GF-D8 (cell line): Measurements from ENCODE around the gene ATAD5.
"Not testable (repeated sequence)": the region's sequence is repeated elsewhere in the genome, so short reads cannot be mapped to it uniquely, and the experiment has no call there.

Experiments
- DNase-seq: peaks from one replicate; lab custom pipeline; 2025; lab: John Stamatoyannopoulos, UW

ATAD5 gene, protein sequence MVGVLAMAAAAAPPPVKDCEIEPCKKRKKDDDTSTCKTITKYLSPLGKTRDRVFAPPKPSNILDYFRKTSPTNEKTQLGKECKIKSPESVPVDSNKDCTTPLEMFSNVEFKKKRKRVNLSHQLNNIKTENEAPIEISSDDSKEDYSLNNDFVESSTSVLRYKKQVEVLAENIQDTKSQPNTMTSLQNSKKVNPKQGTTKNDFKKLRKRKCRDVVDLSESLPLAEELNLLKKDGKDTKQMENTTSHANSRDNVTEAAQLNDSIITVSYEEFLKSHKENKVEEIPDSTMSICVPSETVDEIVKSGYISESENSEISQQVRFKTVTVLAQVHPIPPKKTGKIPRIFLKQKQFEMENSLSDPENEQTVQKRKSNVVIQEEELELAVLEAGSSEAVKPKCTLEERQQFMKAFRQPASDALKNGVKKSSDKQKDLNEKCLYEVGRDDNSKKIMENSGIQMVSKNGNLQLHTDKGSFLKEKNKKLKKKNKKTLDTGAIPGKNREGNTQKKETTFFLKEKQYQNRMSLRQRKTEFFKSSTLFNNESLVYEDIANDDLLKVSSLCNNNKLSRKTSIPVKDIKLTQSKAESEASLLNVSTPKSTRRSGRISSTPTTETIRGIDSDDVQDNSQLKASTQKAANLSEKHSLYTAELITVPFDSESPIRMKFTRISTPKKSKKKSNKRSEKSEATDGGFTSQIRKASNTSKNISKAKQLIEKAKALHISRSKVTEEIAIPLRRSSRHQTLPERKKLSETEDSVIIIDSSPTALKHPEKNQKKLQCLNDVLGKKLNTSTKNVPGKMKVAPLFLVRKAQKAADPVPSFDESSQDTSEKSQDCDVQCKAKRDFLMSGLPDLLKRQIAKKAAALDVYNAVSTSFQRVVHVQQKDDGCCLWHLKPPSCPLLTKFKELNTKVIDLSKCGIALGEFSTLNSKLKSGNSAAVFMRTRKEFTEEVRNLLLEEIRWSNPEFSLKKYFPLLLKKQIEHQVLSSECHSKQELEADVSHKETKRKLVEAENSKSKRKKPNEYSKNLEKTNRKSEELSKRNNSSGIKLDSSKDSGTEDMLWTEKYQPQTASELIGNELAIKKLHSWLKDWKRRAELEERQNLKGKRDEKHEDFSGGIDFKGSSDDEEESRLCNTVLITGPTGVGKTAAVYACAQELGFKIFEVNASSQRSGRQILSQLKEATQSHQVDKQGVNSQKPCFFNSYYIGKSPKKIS (N-terminal part only)

GRCh38 chr17:30831663-30832437 lies at the start of gene ATAD5:
TSS of gene ATAD5 (plus strand) at chr17:30831966. CDS start at chr17:30832348, 382 bp downstream.
- DNase-seq = peak; percentile 21

DNA sequence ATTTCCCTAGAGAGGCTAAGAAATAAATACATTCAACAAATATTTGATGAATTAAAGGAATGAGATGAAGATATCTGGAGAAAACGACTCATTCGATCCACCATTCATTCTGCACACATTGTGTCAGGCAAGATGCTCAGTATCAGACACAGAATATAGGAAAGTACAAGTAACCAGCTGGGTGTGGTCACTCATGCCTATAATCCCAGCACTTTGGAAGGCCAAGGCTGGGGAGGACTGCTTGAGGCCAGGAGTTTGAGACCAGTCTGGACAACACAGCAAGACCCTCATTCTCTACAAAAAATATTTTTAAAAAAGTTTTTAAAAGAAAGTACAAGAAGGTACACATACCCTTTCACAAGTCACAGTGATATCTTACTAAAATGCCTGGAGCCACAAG lies 49.6 kb upstream of the ATAD5 start:
- no peak for DNase-seq

DNA sequence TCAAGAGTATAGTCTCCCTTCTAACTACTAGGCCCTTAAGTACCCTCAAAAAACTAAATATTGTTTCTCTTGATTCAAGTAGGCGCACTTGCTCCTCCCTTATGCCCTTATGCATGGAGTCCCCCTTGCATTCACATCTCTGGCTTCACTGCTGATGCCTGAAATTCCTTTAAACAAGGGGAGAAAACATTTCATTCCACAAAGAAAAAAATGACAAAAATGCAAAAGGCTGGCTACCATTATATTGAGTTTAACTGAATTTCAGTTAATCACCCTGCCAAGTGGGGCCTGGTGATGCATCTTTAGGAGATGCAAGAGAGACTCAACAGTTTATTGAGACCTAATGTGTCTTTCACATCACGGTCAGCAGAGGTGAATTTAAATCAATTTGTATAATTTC lies 42.8 kb upstream of the ATAD5 start:
- no peak for DNase-seq

- no peak for DNase-seq
Measured at GRCh38 chr17:30790279-30790678, 41.5 kb upstream of the ATAD5 start.

- DNase-seq = no peak
Measured at GRCh38 chr17:30793282-30793977, 38.3 kb upstream of the ATAD5 start.

- DNase-seq = no peak
Measured at GRCh38 chr17:30794372-30794771, 37.4 kb upstream of the ATAD5 start.

- no peak for DNase-seq
Measured at GRCh38 chr17:30796016-30796415, 35.8 kb upstream of the ATAD5 start.

DNA sequence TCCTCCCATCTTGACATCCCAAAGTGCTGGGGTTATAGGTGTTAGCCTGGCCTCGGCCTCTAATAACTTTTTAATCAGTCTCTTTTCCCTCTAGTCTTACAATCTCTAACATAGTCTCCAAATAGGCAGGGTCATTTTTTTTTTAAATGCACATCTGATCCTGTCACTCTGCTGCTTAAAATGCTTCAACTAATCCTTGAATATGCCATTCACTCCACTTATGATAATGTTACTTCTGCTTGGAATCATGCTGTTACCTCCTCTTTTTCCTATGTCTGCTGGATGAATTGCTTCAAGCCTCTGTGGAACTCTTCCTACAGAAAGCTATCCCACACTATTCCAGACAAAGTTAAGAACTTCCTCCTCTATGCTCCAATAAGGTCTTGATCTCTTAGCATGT lies 30.1 kb upstream of the ATAD5 start:
- DNase-seq = no peak

- DNase-seq = no peak
Measured at GRCh38 chr17:30805944-30806456, 25.8 kb upstream of the ATAD5 start.

DNA sequence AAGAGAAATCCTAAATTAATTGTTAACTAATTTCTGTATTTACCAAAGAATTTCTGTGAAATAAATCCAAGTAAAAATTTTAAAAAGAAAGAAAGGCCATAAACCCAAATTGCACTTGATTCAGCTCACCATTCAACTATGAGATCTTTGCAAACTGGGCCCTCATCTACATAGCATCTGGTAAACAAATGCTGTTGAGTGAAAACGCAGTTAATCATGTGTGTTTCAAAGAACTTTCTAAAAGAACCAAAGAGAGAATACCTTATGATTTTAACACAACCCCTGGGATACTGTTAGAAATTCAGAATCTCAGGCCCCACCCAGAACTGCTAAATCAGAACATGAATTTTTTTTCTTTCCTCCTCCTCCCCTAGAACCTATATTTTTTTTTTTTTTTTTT lies 23.9 kb upstream of the ATAD5 start:
- DNase-seq = no peak

- DNase-seq = peak; percentile 87
Measured at GRCh38 chr17:30808785-30809286, 22.9 kb upstream of the ATAD5 start.

- no peak for DNase-seq
Measured at GRCh38 chr17:30809867-30810266, 21.9 kb upstream of the ATAD5 start.

GRCh38 chr17:30812218-30813177 lies 19.3 kb upstream of the ATAD5 start:
- DNase-seq = no peak

- DNase-seq = not testable (repeated sequence)
Measured at GRCh38 chr17:30814236-30814635, 17.5 kb upstream of the ATAD5 start.

GRCh38 chr17:30814860-30815259 lies 16.9 kb upstream of the ATAD5 start:
- not testable (repeated sequence) for DNase-seq

GRCh38 chr17:30816165-30816564 lies 15.6 kb upstream of the ATAD5 start:
- no peak for DNase-seq

DNA sequence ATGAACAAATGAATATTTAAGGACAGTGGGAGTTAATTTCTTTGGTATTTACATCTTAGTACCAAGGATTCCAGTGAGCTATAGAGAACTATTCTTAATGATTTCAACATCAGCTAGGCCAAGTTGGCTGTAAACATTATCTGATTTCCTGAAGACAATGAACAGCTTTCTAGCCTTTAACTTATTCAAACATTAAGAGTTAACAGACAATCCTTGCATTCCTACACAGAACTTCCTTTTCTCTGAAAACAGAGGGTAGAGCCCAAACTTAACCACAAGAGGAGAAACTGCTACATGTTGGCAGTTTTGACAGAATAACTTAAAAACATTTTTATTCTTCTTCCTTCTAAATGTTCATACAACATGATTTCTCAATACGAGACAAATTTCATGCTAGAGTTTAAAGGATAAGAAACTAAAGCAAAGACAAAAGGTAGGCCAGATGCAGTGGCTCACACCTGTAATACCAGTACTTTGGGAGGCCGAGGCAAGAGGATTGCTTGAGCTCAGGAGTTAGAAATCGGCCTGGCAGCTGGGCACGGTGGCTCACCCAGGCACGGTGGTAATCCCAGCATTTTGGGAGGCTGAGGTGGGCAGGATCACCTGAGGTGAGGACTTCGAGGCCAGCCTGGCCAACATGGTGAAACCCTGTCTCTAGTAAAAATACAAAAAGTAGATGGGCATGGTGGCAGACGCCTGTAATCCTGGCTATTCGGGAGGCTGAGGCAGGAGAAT lies 11.6 kb upstream of the ATAD5 start:
- DNase-seq = no peak

DNA sequence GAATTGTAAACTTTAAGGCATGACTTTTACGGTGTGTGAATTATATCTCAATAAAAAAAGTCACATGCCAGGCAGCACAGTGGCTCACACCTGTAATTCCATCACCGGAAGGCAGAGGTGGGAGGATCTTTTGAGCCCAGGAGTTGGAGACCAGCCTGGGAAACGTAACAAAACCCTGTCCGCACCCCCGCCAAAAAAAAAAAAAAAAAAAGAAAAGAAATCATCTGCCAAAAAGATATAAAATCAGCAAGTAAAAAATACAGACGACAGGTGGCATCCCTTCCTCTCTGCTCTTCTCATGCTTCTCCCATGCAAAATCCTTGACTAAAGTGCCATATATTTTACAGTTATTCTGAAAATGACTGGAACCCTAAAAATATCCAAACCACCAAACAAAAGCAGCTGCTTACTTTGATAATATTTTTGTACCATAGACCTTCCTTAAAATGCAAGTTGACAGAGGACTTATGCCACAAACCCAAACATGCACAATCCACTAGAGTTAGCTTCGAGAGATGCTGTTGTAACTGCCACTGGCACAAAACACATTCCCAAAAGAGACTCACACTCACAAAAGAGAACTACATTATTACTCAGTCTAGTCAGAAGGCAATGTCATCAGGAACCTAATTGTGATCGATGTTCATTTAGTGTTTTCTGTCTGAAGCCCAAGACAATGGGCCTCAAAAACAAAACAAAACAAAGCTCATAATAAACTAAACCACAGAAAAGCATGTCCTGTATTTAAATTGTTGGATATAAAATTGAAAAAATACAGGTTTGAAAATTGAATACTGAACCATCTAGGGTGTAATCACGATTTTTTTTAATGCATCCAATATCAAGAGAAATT lies 9.7 kb upstream of the ATAD5 start:
- DNase-seq = no peak
